OCI-LY7 (cell line): ENCODE data around the gene TMPRSS3.

Experiments
- EZH2phosphoT487 ChIP-seq: fragments of 200-600 bp; sonication (generic); IDR thresholded peaks from 2 replicates; pipeline ENCODE4 v1.6.1; 2018; ENCODE audit warnings: low read depth, borderline replicate concordance, mild to moderate bottlenecking, mixed run types, antibody characterized with exemption, low read length, moderate library complexity, mixed read lengths
- TF ChIP-seq, protein P1 (sequence below): fragments of 200-600 bp; sonication (generic); conservative IDR thresholded peaks from 2 replicates; pipeline ENCODE4 v1.5.1; 2014; ENCODE audit warnings: mild to moderate bottlenecking, antibody characterized with exemption, low read length, moderate library complexity, mixed read lengths

DNA sequence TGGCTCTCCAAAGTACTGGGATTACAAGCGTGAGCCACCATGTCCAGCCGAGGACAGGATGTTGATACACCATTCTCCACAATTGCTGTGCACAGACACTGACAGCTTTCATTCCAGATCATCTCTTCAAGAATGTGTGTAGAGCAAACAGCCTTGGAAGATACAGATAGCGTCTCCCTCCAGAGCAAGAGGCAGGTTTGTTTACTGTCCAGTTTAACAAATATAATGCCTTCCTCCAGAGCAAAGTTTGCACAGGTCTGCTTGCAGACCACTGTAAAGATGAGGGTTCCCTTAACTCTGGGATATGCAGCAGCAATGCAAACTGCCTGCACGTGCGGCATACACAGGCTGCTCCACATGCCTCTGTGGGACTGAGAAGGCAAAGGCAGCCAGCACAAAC is 4.6 kb downstream of the TMPRSS3 start:
- TF ChIP-seq, protein P1, sequence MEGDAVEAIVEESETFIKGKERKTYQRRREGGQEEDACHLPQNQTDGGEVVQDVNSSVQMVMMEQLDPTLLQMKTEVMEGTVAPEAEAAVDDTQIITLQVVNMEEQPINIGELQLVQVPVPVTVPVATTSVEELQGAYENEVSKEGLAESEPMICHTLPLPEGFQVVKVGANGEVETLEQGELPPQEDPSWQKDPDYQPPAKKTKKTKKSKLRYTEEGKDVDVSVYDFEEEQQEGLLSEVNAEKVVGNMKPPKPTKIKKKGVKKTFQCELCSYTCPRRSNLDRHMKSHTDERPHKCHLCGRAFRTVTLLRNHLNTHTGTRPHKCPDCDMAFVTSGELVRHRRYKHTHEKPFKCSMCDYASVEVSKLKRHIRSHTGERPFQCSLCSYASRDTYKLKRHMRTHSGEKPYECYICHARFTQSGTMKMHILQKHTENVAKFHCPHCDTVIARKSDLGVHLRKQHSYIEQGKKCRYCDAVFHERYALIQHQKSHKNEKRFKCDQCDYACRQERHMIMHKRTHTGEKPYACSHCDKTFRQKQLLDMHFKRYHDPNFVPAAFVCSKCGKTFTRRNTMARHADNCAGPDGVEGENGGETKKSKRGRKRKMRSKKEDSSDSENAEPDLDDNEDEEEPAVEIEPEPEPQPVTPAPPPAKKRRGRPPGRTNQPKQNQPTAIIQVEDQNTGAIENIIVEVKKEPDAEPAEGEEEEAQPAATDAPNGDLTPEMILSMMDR = no peak
- TF ChIP-seq EZH2phosphoT487 = no peak
